ENCODE measurements around the gene FTH1. TPM values are rescaled to one million over a fixed set of nuclear protein-coding genes. Genes with fewer than 3 reads are reported as not detected.

FTH1 gene
- total RNA-seq, 2 donors from 2014 or later, result 2,226 to 2,809 TPM

DNA sequence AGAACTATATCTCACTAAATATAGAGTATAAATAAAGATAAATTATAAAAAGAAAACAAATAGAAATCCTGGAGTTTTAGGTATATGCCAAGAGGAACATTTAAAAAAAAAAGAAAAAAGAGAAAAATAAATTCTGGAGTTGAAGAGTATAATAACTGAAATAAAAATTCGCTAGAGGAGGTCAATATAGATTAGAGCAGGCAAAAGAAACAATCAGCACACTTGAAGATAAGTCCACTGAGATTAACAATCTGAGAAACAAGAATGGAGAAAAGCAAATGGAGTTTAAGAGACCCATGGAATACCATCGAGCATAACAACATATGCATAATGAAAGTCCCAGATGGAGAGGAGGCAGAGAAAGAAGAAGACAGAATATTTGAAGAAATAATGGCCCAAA lies 31.6 kb downstream of the FTH1 start:
- H3K27me3 ChIP-seq (ENCODE audit: control insufficient read depth, insufficient read depth, low read length, poor library complexity, severe bottlenecking), result no peaks in the 10 kb centered on the region
- WGBS, 2 experiments (ENCODE audit: insufficient coverage in 1 of 2, insufficient read length in 1 of 2), result 85 to 88% methylated on average over 2 of the region's 2 CpGs
- Mint-ChIP-seq H3K36me3 (ENCODE audit: low read depth) (no peaks in the 10 kb centered on the region), H3K27me3 (ENCODE audit: insufficient read depth) (peaks cover 4% of the 10 kb centered on the region), H3K4me1 (no peaks in the 10 kb centered on the region), H3K27ac (no peak overlapping the region), H3K4me3 (no peak overlapping the region), H3K9me3 (peaks cover 20% of the 10 kb centered on the region)
- no peaks in the 10 kb centered on the region for H3K4me1 ChIP-seq (ENCODE audit: control insufficient read depth, insufficient read depth, low read length)
- H3K9ac ChIP-seq (ENCODE audit: extremely low read depth, low read length, poor library complexity, severe bottlenecking), result no peak overlapping the region
- no peaks in the 10 kb centered on the region for H3K36me3 ChIP-seq (ENCODE audit: control insufficient read depth, insufficient read depth, low read length)
- TF ChIP-seq, protein P1, sequence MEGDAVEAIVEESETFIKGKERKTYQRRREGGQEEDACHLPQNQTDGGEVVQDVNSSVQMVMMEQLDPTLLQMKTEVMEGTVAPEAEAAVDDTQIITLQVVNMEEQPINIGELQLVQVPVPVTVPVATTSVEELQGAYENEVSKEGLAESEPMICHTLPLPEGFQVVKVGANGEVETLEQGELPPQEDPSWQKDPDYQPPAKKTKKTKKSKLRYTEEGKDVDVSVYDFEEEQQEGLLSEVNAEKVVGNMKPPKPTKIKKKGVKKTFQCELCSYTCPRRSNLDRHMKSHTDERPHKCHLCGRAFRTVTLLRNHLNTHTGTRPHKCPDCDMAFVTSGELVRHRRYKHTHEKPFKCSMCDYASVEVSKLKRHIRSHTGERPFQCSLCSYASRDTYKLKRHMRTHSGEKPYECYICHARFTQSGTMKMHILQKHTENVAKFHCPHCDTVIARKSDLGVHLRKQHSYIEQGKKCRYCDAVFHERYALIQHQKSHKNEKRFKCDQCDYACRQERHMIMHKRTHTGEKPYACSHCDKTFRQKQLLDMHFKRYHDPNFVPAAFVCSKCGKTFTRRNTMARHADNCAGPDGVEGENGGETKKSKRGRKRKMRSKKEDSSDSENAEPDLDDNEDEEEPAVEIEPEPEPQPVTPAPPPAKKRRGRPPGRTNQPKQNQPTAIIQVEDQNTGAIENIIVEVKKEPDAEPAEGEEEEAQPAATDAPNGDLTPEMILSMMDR (conservative IDR thresholded peaks at IDR 0.05), result no peak
- H3K27ac ChIP-seq (ENCODE audit: low read depth, low read length), result no peak overlapping the region
- no peak for DNase-seq
- no peak overlapping the region for H3K4me3 ChIP-seq (ENCODE audit: low read length)
- peaks cover 18% of the 10 kb centered on the region for H3K9me3 ChIP-seq (ENCODE audit: control insufficient read depth, low read length)

GRCh38 chr11:61930933-61931332 lies 36.5 kb downstream of the FTH1 start:
- Histone ChIP-seq H3K9ac (ENCODE audit: extremely low read depth, low read length, poor library complexity, severe bottlenecking) (no peak overlapping the region), H3K27me3 (ENCODE audit: control insufficient read depth, insufficient read depth, low read length, poor library complexity, severe bottlenecking) (no peaks in the 10 kb centered on the region), H3K27ac (ENCODE audit: low read depth, low read length) (no peak overlapping the region), H3K36me3 (ENCODE audit: control insufficient read depth, insufficient read depth, low read length) (no peaks in the 10 kb centered on the region), H3K4me3 (ENCODE audit: low read length) (no peak overlapping the region), H3K9me3 (ENCODE audit: control insufficient read depth, low read length) (peaks cover under 1% of the 10 kb centered on the region), H3K4me1 (ENCODE audit: control insufficient read depth, insufficient read depth, low read length) (no peaks in the 10 kb centered on the region)
- Mint-ChIP-seq H3K4me1 (no peaks in the 10 kb centered on the region), H3K4me3 (no peak overlapping the region), H3K27ac (no peak overlapping the region), H3K36me3 (ENCODE audit: low read depth) (no peaks in the 10 kb centered on the region), H3K9me3 (peaks cover 9% of the 10 kb centered on the region), H3K27me3 (ENCODE audit: insufficient read depth) (no peaks in the 10 kb centered on the region)
- TF ChIP-seq, protein P1 (conservative IDR thresholded peaks at IDR 0.05), result no peak
- no peak for DNase-seq
- 86 to 94% methylated on average over 1 to 3 of the region's 3 CpGs for WGBS, 2 experiments (ENCODE audit: insufficient coverage in 1 of 2, insufficient read length in 1 of 2)

DNA sequence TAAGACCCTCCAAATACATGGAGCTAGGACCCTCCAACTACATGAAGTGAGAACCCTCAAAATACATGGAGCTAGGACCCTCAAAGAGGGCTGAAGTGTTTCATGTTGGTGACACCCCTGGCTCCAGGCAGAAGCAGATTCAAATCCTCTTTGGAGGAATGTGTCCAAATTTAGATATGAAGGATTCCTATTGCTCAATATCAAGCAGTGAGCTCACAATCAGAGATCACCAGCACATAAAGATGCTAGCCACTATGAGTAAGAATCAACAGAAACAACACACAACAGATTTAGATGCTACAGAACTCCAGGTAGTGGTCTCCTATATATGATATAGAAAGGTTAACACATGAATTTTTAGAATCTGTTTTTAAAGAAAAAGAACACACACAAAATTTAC lies 38.8 kb downstream of the FTH1 start:
- no peak overlapping the region for H3K27ac Mint-ChIP-seq

More for the DNA sequence above, 38.8 kb downstream of the FTH1 start:
- H3K4me1 Mint-ChIP-seq, result peaks cover 12% of the 10 kb centered on the region
- H3K27ac ChIP-seq (ENCODE audit: low read depth, low read length), result no peak overlapping the region
- H3K4me1 ChIP-seq (ENCODE audit: control insufficient read depth, insufficient read depth, low read length), result peaks cover 4% of the 10 kb centered on the region
- no peak for DNase-seq
- H3K27me3 ChIP-seq (ENCODE audit: control insufficient read depth, insufficient read depth, low read length, poor library complexity, severe bottlenecking), result no peaks in the 10 kb centered on the region
- no peaks in the 10 kb centered on the region for H3K36me3 Mint-ChIP-seq (ENCODE audit: low read depth)
- TF ChIP-seq, protein P1 (conservative IDR thresholded peaks at IDR 0.05), result no peak
- no peaks in the 10 kb centered on the region for H3K9me3 ChIP-seq (ENCODE audit: control insufficient read depth, low read length)
- no peaks in the 10 kb centered on the region for H3K27me3 Mint-ChIP-seq (ENCODE audit: insufficient read depth)
- H3K4me3 Mint-ChIP-seq, result no peak overlapping the region
- H3K9me3 Mint-ChIP-seq, result peaks cover 7% of the 10 kb centered on the region
- no peak overlapping the region for H3K4me3 ChIP-seq (ENCODE audit: low read length)
- H3K9ac ChIP-seq (ENCODE audit: extremely low read depth, low read length, poor library complexity, severe bottlenecking), result no peak overlapping the region
- no peaks in the 10 kb centered on the region for H3K36me3 ChIP-seq (ENCODE audit: control insufficient read depth, insufficient read depth, low read length)

Data from endodermal cell (in vitro differentiated cells).